GM19193 (cell line): ENCODE measurements around the gene SPI1.

Experiments
- POLR2A ChIP-seq: IDR thresholded peaks from 4 replicates; pipeline ENCODE4 v1.6.1; 2011; ENCODE audit not compliant: insufficient read depth, insufficient read length; ENCODE audit errors: extremely low read depth

SPI1 gene

GRCh38 chr11:47332791-47333525 is 45.4 kb downstream of the SPI1 start:
- no peak for TF ChIP-seq POLR2A

- TF ChIP-seq POLR2A: no peak
Measured at GRCh38 chr11:47332303-47332711, 46.0 kb downstream of the SPI1 start.

- TF ChIP-seq POLR2A: no peak
Measured at GRCh38 chr11:47331454-47332302, 46.7 kb downstream of the SPI1 start.

DNA sequence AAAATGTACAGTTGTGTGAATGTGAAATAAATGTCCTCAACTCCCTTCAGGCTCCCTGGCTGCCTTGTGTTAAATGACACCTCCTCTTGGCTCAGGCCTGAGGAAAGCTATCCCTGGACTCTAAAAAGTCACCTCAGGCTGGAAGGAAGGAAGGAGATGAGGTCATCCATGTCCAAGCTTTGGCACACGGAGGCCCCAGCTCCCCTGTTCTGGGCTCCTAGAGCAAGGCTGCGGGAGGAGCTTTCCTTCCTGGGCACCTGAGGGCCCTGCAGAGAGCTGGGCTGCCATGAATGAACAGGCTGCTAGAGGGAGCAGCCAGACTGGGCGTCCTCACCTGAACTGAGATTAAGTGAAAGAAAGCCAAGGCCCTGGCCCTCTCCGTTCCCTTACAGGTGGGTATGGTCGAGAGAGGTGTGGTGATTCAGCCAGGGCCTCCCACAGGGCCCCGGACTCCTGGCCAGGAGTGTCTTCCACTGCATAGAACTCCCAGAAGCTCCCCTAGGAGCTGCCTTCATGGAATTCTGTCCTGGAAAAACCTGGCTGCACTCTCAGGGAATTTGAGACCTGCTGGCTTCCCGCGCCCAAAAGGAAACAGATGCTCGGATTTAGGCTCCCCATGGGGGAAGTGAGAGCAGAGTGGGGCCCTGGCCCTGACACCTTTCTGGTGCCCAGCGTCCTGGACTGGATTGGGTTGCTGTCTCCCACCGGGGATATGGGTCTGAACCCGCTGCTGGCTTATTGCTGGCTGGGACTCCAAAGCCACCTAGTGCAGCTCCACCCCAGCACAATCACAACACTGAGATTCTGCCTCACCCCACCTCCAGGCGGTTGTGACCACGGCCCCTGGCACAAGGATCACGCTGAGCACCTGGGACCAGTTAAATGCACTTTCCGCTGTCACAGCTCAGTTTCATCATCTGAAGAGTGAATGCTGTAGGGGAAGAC is 48.1 kb downstream of the SPI1 start:
- no peak for TF ChIP-seq POLR2A

DNA sequence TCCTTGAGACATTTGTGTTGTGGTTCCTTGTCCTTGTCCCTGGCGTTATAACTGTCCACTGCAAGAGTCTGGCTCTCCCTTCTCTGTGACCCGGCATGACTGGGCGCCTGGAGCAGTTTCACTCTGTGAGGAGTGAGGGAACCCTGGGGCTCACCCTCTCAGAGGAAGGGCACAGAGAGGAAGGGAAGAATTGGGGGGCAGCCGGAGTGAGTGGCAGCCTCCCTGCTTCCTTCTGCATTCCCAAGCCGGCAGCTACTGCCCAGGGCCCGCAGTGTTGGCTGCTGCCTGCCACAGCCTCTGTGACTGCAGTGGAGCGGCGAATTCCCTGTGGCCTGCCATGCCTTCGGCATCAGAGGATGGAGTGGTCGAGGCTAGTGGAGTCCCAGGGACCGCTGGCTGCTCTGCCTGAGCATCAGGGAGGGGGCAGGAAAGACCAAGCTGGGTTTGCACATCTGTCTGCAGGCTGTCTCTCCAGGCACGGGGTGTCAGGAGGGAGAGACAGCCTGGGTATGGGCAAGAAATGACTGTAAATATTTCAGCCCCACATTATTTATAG is 48.8 kb downstream of the SPI1 start:
- no peak for TF ChIP-seq POLR2A

DNA sequence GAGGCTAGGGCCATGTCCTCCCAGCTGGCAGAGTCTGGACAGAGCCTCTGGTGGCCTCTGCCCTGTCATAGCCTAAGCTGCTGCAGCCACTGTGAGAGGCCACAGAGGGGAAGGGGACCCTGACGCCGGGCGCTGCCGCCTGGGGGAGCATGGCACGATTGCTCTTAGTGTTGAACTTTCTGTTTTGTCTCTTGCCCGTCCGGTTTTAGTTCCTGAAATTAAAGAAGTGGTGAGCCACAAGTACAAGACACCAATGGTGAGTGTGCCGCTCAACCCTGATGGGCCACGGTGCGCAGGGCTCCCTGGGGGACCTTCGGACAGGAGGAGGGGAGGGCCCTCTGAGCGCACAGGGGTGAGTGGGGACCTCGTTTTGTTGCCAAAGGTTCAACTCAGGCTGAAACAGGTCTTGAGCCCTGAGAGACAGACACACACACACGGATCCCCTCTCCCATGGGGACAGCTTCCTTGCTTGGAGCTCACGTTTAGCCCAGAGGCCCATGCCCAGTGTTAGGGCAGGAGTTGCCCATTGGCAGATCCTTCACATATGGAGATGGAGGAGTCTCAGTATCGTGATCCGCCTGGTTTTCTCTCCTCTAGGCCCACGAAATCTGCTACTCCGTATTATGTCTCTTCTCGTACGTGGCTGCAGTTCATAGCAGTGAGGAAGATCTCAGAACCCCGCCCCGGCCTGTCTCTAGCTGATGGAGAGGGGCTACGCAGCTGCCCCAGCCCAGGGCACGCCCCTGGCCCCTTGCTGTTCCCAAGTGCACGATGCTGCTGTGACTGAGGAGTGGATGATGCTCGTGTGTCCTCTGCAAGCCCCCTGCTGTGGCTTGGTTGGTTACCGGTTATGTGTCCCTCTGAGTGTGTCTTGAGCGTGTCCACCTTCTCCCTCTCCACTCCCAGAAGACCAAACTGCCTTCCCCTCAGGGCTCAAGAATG is 49.6 kb downstream of the SPI1 start:
- no peak for TF ChIP-seq POLR2A

DNA sequence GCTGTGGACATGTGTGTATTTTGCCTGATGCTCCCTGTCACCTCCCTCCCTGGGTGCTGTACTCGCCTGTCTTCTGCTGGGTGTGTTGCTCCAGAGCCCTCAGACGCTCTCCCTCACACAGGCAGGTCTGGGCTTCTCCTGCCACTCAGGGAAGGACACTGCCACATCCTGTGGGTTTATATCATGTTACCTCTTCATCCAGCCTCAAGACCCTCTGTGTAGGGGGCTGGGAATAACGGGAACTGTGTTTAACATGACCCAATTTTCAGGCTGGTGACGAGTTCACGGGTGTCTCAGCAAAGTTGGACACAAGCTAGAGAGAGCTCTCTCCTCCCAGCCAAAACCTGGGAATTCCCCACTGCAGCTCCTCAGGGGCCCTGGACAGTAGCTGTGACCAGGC is 50.4 kb downstream of the SPI1 start:
- no peak for TF ChIP-seq POLR2A

- no peak for TF ChIP-seq POLR2A
Measured at GRCh38 chr11:47327025-47327424, 51.3 kb downstream of the SPI1 start.

GRCh38 chr11:47326198-47326597 is 52.1 kb downstream of the SPI1 start:
- TF ChIP-seq POLR2A: no peak

- TF ChIP-seq POLR2A: no peak
Measured at GRCh38 chr11:47325271-47326041, 52.9 kb downstream of the SPI1 start.

DNA sequence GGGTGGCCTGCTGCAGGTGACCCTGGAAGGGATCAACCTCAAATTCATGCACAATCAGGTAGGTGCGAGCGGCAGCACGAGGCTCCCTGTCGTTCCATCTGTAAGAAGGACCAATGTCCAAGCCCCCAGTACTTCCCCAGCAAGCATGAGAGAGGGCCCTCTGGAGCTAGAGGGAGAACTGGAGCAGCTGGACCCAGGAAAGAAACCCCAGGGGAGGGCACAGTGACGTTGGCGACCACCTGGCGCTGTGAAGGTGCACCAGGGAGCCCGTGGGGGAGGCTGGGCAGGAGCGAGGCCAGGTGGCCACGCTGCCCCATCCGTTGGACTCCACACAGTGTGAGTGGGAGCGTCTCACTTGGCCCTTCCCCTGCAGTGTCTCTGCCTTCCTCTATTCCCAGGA is 53.8 kb downstream of the SPI1 start:
- TF ChIP-seq POLR2A: no peak

DNA sequence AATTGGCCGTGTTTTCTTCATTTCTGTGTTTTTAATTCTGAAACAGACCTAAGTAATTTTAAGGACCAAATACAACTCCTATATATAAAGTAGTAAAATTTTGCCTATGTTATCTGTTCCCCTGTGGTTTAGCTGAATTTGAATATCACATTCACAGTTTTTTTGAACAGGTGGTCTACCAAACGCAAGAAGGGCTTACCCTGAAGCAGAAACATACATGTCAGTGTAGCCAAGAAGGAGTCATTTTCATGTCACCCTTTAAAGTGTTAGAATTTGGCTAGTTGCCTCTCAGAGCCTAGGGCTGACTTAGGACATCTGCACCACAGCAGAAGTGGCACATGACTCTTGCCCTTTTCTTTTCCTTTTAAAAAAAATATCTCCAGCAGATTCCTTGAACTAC is 60.2 kb downstream of the SPI1 start:
- TF ChIP-seq POLR2A: no peak
